Stimulated activated CD4-positive, alpha-beta T cell treated with anti-CD3 and anti-CD28 coated beads, TNF-alpha, amount 100 ng/mL, for 24 hours (primary cell): ENCODE results near the gene NFE2L2.
"Not testable (repeated sequence)": the region's sequence is repeated elsewhere in the genome, so short reads cannot be mapped to it uniquely, and the experiment has no call there.

Source experiments
- DNase-seq, 3 experiments: peaks; one replicate each; pipeline ENCODE4 v3.0.0-alpha.2; 2020; ENCODE audit warnings: low read depth in 3 of 3

The NFE2L2 gene

DNA sequence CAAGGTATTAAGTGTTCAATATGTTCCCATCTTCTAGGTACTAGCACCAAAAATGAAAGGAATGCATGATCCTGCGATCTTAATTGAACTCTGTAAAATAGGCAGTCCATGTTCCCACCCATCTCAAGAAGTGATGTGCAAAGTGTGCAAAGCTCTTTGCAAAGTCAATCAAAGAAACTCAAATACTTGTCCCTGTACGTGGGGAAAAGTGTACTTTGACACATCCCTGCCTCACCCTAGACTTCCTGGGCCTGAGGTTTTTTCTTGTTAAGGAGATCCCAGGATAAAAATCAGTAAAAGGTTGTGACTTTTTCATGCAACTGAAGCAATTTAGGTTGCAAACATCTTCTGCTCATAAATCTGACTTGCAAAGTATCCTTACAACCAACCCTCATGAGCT is 26.6 kb downstream of the NFE2L2 start:
- DNase-seq, result no peak

DNA sequence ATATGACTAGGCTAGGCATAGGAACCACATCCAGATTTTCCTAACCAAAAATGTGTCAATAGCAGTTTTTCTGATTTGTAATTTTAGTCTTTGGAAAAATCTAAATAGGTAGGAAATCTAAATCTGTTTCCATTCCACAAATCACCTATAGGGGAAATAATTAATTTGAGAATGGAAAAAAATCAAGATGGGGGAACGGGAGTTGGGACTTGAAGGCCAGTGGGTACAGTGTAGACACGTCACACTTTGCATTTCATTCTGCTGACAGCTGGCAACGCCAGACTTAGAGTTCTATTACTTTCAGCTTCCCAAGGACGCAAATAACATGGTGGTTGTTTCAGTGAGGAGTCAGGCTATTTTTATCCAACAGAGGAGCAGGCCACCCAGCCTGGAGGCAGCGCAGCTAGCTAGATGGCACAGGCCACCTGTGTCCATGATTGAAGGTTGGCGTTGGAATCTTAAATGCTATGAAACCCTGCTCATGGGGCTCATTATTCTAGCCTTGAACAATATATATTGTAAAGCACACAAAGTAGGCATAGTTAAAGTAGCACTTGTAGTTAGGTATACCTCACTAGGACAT is 28.6 kb downstream of the NFE2L2 start:
- no peak for DNase-seq

GRCh38 chr2:177234267-177234666 is 30.3 kb downstream of the NFE2L2 start:
- DNase-seq, result no peak

- DNase-seq, result no peak
These were observed 32.3 kb downstream of the NFE2L2 start for GRCh38 chr2:177232098-177232704.

GRCh38 chr2:177231270-177231669 is 33.3 kb downstream of the NFE2L2 start:
- no peak for DNase-seq

- no peak for DNase-seq
These were observed 34.9 kb downstream of the NFE2L2 start for GRCh38 chr2:177229442-177230242.

DNA sequence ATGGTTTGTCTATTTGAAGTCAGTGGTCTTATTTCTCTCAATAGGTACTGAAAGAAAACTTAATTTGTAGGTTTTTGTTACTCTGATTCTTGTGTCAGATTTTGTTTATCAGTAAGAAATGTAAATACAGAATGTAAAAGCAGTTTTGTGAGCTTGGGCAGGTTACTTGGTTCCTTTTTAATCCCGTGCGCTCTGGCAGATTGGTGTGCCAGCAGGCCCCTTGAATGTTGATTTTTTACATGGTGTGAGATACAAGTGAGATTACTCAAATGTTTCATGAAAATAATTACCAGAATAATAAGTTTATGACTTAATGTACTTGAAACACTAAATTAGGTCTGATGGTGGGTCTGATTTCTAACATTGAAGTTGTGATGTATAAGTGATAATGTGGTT is 38.6 kb downstream of the NFE2L2 start:
- DNase-seq, result no peak

- DNase-seq, result not testable (repeated sequence)
These were observed 41.1 kb downstream of the NFE2L2 start for GRCh38 chr2:177223436-177223835.

DNA sequence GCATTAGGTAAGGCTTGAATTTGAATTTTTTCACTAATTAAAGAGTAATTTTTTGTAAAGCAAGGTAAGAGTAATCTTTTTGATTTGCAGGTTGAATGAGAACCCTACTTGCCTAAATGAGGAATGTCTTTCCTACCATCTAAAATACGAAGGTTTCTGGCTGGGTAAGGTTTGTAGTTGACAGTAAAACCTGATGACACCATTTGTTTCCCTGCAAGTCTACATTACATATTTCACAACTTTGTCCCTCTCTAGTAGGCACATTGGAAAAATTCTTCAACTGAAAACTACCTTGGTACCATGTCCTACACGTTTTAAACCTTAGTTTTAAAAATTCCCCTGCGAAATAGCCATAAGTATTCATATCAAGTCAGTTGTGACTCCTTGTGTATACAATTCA is 42.6 kb downstream of the NFE2L2 start:
- no peak for DNase-seq

DNA sequence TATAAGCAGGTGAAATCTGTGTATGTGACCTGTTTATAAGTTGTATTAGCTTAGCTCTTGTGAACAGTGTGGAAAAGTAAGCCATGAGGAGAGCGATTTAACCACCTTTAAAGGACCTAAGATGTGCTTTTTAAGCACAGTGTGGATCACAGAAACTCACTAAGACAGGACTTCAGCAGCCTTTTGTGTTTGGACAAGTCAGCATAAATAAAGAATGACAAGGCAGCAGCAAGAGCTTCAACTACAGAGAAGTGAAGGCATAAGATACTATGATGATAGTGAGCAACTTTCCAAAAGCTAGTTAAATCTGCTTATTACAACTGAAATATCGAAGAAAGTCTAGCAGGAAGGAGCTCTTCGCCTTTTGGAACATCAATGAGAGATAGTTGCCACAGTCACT is 43.0 kb downstream of the NFE2L2 start:
- DNase-seq, result no peak

- not testable (repeated sequence) for DNase-seq
These were observed 44.7 kb downstream of the NFE2L2 start for GRCh38 chr2:177219787-177220186.

DNA sequence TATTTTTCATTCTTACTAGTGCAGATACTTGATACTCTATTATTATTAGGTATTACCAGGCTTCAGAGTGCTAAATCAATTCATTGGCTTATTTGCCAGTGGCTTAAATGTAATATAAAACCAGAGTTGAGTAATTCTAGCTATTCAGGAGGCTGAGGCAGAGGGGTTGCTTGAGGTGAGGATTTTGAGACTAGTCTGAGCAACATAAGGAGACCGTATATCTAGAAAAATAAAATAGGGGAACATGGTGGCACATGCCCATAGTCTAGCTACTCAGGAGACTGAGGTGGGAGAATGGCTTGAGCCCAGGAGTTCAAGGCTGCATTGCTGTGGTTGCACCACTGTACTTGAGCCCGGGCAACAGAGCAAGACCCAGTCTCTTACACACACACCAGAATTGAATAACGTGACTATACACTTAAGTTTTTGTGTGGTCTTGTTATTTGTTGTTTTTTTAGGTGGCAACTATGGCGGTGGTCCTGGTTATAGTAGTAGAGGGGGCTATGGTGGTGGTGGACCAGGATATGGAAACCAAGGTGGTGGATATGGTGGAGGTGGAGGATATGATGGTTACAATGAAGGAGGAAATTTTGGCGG is 47.2 kb downstream of the NFE2L2 start:
- DNase-seq, result no peak

DNA sequence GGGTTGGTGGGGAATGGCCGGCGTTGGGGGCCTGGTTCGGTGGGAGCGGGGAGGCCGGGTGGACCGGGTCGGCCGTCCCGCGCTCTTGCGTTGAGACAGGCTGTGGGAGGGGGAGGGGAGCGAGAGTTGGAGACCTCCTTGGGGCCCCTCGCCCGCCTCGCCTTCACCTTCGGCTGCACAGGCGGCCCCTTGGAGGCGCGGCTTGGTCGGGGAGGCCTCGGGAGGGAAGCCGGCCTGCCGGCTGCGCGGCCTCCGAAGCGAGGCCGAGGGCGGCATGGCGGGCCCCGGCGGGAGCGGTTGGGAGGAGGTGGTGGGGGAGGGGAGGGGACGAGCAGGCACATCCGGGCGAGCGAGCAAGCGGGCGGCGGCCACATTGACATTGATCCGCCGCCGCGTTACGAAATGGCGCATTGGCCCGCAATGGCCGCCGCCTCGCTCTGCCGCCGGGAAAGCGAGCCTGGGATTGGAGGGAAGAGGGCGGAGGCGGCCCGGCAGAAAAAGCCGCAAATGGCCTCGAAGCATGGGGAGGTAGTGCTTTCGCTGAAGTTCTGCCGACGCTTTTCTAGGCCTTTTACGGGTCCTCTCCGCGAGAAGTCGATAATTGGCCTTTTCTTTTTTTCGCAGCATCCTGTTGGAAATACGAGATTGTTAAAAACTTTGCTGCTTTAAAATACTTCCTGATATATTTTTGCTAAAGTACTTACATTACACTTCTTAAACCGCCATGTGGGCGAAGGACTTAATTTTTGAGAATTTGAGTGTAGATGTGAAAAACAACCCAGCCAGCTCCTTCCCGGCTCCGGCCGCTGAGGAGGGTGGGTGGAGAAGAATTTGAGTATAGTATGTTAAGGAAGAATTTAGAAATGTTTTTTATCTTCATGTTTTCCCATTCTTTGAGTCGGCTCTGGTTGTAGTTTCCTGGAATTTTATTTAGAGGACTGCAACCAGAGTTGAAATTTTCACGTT is 51.4 kb downstream of the NFE2L2 start:
- peak; percentile 83 to 90 (median 88) for DNase-seq

DNA sequence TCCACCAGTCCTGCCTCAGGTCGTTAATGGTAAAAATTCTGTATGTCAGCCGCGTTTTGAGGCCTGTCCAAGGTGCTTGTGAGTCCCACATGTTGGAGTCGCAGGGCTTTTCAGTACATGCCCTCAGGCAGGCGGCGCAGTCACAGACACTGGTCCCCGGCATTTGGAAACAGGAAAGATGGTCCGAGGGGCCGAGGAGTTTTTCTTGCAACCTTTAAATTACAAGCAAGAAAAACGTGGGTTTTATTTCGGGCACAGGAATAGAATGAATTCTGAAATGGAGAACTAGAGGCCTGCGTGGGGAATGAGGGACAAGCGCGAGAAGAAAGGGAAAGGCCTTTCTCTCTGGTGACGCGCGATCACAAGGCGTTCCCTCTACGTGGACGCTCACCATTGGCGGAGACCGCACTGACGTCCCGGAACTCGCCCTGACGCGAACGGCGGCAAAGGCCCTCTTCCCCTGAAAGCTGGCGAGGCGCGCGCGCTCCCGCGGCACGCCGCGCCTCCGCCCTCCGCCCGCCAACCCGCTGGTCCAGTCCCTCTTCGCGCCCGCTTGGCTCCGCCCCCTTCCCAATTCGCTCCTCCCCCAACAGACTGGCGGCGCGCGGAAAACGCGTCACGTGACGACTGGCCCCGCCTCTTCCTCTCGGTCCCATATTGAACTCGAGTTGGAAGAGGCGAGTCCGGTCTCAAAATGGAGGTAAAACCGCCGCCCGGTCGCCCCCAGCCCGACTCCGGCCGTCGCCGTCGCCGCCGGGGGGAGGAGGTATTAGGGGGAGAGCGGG is 52.2 kb downstream of the NFE2L2 start, which contains the start of gene HNRNPA3:
HNRNPA3 (plus strand) TSS at position 689 of the 785 bp plus-strand sequence; CDS start at position 695, 6 bp downstream.
- peak; percentile 99 to 100 (median 99) for DNase-seq

- no peak for DNase-seq
These were observed 52.9 kb downstream of the NFE2L2 start for GRCh38 chr2:177211576-177212105.

GRCh38 chr2:177211169-177211568 is 53.4 kb downstream of the NFE2L2 start:
- no peak for DNase-seq

DNA sequence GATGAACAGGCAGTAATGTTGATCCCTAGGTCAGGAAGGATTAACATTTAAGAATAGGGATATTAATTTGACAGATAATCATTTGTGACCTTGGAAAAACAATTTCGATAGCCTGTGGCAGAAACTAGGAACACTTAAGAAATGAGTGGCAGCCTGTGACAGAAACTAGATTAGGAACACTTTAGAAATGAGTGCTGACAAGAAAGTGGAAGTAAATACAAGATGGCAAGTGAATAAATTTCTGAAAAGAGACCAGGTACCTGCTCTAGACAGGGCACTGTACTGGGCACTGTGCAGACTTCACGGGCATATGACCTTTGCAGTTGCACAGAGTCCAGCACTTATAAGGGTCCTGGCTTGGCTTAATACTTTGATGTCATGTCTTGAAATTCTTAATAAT is 57.4 kb downstream of the NFE2L2 start:
- DNase-seq, result no peak

- DNase-seq, result no peak
These were observed 60.1 kb downstream of the NFE2L2 start for GRCh38 chr2:177204417-177204816.

DNA sequence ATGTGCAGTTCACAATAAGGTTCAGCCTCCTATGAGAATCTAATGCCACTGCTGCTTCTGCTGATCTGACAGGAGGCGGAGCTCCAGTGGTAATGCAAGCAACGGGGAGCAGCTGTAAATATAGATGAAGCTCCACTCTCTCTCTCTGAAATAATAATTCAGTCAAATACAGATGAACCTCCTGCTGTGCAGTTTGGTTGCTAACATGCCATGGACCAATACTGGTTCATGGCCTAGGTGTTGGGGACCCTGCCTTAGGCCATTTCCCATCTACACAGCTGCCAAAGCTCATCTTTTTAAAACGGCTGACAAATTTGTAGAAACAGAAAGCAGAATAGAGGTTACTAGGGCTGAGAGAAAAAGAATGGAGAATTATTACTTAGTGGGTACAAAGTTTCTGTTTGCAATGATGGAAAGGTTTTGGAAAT is 62.6 kb downstream of the NFE2L2 start:
- DNase-seq, result no peak

DNA sequence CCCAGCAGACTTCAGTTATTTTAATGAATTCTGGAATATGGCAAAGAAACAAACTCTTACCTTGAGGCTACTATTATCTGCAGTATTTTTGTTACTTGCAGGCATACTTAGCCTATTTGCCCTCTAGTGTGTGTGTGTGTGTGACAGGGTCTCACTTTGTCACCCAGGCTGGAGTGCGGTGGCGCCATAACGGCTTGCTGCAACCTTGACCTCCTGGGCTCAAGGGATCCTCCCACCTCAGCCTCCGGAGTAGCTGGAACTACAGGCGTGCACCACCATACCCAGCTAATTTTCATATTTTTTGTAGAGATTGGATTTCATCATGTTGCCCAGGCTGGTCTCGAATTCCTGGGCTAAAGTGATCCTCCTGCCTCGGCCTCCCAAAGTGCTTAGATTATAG is 64.1 kb downstream of the NFE2L2 start:
- DNase-seq, result not testable (repeated sequence)
